Uterus (tissue), 4 donors: Measurements from ENCODE around the gene SSTR3. TPM values are rescaled to one million over a fixed set of nuclear protein-coding genes. Genes with fewer than 3 reads are reported as not detected.
"Not testable (repeated sequence)": the region's sequence is repeated elsewhere in the genome, so short reads cannot be mapped to it uniquely, and the experiment has no call there.

Experiments
- DNase-seq, 2 donors: peaks; one replicate each; pipeline ENCODE4 v3.0.0-alpha.2; 2019 to 2020
- H3K27ac ChIP-seq, 2 donors: fragments of 200-600 bp; sonication (generic); 1 replicate in 1 of 2; 2 replicates in 1 of 2; pipeline ENCODE4 v1.5.1; 2016 to 2018
- H3K27me3 ChIP-seq, 2 donors: fragments of 200-600 bp; sonication (generic); one replicate each; pipeline ENCODE4 v1.5.1; 2018 to 2019; ENCODE audit warnings: control low read depth in 1 of 2
- H3K36me3 ChIP-seq, 2 donors: fragments of 200-600 bp; sonication (generic); one replicate each; pipeline ENCODE4 v1.5.1; 2019; ENCODE audit warnings: control low read depth in 1 of 2
- H3K4me1 ChIP-seq, 2 donors: fragments of 200-600 bp; sonication (generic); one replicate each; pipeline ENCODE4 v1.5.1; 2018 to 2019; ENCODE audit warnings: control low read depth in 1 of 2
- H3K4me3 ChIP-seq, 2 donors: fragments of 200-600 bp; sonication (generic); 1 replicate in 1 of 2; 2 replicates in 1 of 2; pipeline ENCODE4 v1.5.1; 2018 to 2019; ENCODE audit warnings: mild to moderate bottlenecking in 1 of 2
- H3K9me3 ChIP-seq, 2 donors: fragments of 200-600 bp; sonication (generic); one replicate each; pipeline ENCODE4 v1.5.1; 2019; ENCODE audit warnings: control low read depth in 1 of 2
- CTCF ChIP-seq, 4 experiments: fragments of 200-600 bp in 2 of 4; fragments of 450-650 bp in 2 of 4; sonication (generic) in 2 of 4; IDR thresholded peaks; one replicate each; pipeline ENCODE4 v1.5.1; 2016 to 2019; ENCODE audit warnings: antibody characterized with exemption in 4 of 4, mild to moderate bottlenecking in 2 of 4, moderate library complexity in 1 of 4
- POLR2A ChIP-seq, 2 donors: fragments of 450-650 bp; IDR thresholded peaks; one replicate each; pipeline ENCODE4 v1.6.1; 2016; ENCODE audit warnings: antibody characterized with exemption in 2 of 2, mild to moderate bottlenecking in 1 of 2, moderate library complexity in 1 of 2
- intact Hi-C: fragments of 100-400 bp; cut with DNase I; formaldehyde crosslinking; loops from one replicate; pipeline ENCODE4 v1.15.1; 2023; ENCODE audit warnings: low total_unique reads
- total RNA-seq, 4 donors: library from RNA; depleted of rRNA in 3 of 4; stranded (reverse); fragments of >200 nt in 3 of 4; gene quantifications; one replicate each; pipeline versions ENCODE4 v1.1.0 to v1.2.4, GENCODE V29; 2014 to 2023
- donor health status: DM: yes; HTN: yes; CAD: no.

SSTR3 gene
- total RNA-seq, 4 donors from 2014 or later: under 0.01 to 5.8 (median 3.1) TPM; not detected in 1

- DNase-seq: no peak
Observed at GRCh38 chr22:37233751-37234631, 21.7 kb upstream of the SSTR3 start.

GRCh38 chr22:37233371-37233750 lies 21.1 kb upstream of the SSTR3 start:
- DNase-seq, H3K4me1 ChIP-seq, H3K27ac ChIP-seq, H3K36me3 ChIP-seq, intact Hi-C loops, H3K4me3 ChIP-seq, H3K9me3 ChIP-seq, H3K27me3 ChIP-seq: not testable (repeated sequence)

More at GRCh38 chr22:37233751-37234631, 21.7 kb upstream of the SSTR3 start:
- no peaks in the 10 kb centered on the region for H3K36me3 ChIP-seq
- intact Hi-C loops: no loop called here
- TF ChIP-seq POLR2A (IDR thresholded peaks at IDR 0.05) (no peak), CTCF (IDR thresholded peaks at IDR 0.05) (no peak)
- no peak overlapping the region for H3K27ac ChIP-seq
- no peaks in the 10 kb centered on the region for H3K9me3 ChIP-seq
- H3K4me1 ChIP-seq: no peaks in the 10 kb centered on the region
- no peaks in the 10 kb centered on the region for H3K27me3 ChIP-seq
- H3K4me3 ChIP-seq: no peak overlapping the region

GRCh38 chr22:37232140-37232998 lies 20.1 kb upstream of the SSTR3 start:
- H3K4me1 ChIP-seq: no peaks in the 10 kb centered on the region
- no peak for DNase-seq
- no peaks in the 10 kb centered on the region for H3K27me3 ChIP-seq
- no peak overlapping the region for H3K27ac ChIP-seq
- no peaks in the 10 kb centered on the region for H3K9me3 ChIP-seq
- no peak overlapping the region for H3K4me3 ChIP-seq
- no peaks in the 10 kb centered on the region for H3K36me3 ChIP-seq
- TF ChIP-seq CTCF (IDR thresholded peaks at IDR 0.05) (no peak), POLR2A (IDR thresholded peaks at IDR 0.05) (no peak)
- intact Hi-C loops: no loop called here

- Histone ChIP-seq H3K4me1 (no peaks in the 10 kb centered on the region), H3K27me3 (no peaks in the 10 kb centered on the region), H3K36me3 (no peaks in the 10 kb centered on the region), H3K4me3 (no peak overlapping the region), H3K9me3 (no peaks in the 10 kb centered on the region), H3K27ac (no peak overlapping the region)
- no peak for TF ChIP-seq CTCF (IDR thresholded peaks at IDR 0.05)
- no peak for TF ChIP-seq POLR2A (IDR thresholded peaks at IDR 0.05)
- no peak for DNase-seq
- intact Hi-C loops: no loop called here
Observed at GRCh38 chr22:37231406-37232139, 19.3 kb upstream of the SSTR3 start.

GRCh38 chr22:37230673-37231405 lies 18.6 kb upstream of the SSTR3 start:
- no peaks in the 10 kb centered on the region for H3K9me3 ChIP-seq
- H3K27me3 ChIP-seq: no peaks in the 10 kb centered on the region
- intact Hi-C loops: no loop called here
- H3K36me3 ChIP-seq: no peaks in the 10 kb centered on the region
- no peak overlapping the region for H3K4me3 ChIP-seq
- no peak overlapping the region for H3K27ac ChIP-seq
- H3K4me1 ChIP-seq: no peaks in the 10 kb centered on the region
- no peak for TF ChIP-seq CTCF (IDR thresholded peaks at IDR 0.05)
- no peak for TF ChIP-seq POLR2A (IDR thresholded peaks at IDR 0.05)
- no peak for DNase-seq
